Measurements from ENCODE around the gene GCLM. TPM values are rescaled to one million over a fixed set of nuclear protein-coding genes. Genes with fewer than 3 reads are reported as not detected.

GCLM gene
- total RNA-seq, 1 experiment from 2014 or later: 34.4 TPM

DNA sequence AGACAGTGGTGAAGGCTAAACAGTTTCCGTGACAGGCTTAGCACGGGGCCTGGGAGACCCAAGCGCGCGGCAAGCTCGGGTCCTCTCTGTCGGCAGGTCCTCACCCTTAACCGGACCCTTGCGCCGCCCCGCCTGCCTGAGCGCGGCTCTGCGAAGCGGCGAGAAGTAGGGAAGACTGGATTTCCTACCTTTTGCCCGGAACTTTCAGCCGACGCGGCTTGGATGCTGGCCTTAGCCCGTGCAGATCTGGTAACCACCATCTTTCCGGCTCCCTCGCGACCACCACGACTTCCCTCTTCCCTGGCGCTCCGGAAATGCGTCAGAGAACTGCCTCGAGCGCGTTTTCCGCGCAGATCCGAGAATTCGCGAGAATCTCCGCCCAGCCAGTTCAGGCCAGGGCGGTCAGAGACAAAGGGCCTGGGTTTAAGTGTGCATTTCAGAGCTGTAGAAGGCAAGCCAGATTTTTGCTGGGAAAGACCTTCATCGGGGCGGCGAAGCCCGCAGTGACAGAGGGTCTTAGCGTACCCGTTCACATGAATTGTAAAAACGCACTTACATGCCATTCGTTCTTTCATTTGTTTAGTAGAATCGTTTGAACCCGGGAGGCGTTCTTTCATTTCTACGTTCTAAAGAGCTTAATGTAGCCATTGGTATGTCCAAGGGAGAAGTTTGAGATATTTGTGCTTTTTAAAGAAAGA is 30.2 kb downstream of the GCLM start, which contains the start of gene DNTTIP2:
Gene DNTTIP2 (minus strand): TSS at position 318 of the 698 bp plus-strand sequence. CDS start 58 bp downstream, at position 260.
- H3K4me3 ChIP-seq (ENCODE audit: low read depth, low read length, poor library complexity, severe bottlenecking): peak within 1 kb of the TSS; percentile 89
- POLR2A ChIA-PET (ENCODE audit: low non-redundant PET): interaction anchor here (0.6 kb wide), 2 partner anchors 48 to 345 kb away, joined by 4 to 5 read pairs; no protein-coding TSS in a partner anchor
- TF ChIP-seq, protein P1, sequence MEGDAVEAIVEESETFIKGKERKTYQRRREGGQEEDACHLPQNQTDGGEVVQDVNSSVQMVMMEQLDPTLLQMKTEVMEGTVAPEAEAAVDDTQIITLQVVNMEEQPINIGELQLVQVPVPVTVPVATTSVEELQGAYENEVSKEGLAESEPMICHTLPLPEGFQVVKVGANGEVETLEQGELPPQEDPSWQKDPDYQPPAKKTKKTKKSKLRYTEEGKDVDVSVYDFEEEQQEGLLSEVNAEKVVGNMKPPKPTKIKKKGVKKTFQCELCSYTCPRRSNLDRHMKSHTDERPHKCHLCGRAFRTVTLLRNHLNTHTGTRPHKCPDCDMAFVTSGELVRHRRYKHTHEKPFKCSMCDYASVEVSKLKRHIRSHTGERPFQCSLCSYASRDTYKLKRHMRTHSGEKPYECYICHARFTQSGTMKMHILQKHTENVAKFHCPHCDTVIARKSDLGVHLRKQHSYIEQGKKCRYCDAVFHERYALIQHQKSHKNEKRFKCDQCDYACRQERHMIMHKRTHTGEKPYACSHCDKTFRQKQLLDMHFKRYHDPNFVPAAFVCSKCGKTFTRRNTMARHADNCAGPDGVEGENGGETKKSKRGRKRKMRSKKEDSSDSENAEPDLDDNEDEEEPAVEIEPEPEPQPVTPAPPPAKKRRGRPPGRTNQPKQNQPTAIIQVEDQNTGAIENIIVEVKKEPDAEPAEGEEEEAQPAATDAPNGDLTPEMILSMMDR (conservative IDR thresholded peaks at IDR 0.05; ENCODE audit: low read depth, low read length): no peak
- TF ChIP-seq EZH2 (IDR thresholded peaks at IDR 0.05; ENCODE audit: borderline replicate concordance, low read depth, low read length, poor library complexity, severe bottlenecking): no peak
- CTCF ChIA-PET: interaction anchor here (1.3 kb wide), 1 partner anchor 35 kb away, joined by 6 read pairs; no protein-coding TSS in a partner anchor
- peaks cover 20% of the 10 kb centered on the region for H3K4me1 ChIP-seq (ENCODE audit: insufficient read depth, low read length, poor library complexity, severe bottlenecking)
- peaks cover 37% of the 10 kb centered on the region for H3K36me3 ChIP-seq (ENCODE audit: insufficient read depth, low read length, poor library complexity, severe bottlenecking)
- H3K27ac ChIP-seq (ENCODE audit: low read depth, low read length, poor library complexity, severe bottlenecking): peak within 1 kb of the TSS; percentile 97
- H3K9me3 ChIP-seq (ENCODE audit: low read depth, low read length, poor library complexity, severe bottlenecking): no peaks in the 10 kb centered on the region
- H3K27me3 ChIP-seq (replicated peaks; ENCODE audit: insufficient read depth, low read depth, low read length, poor library complexity): no peaks in the 10 kb centered on the region
- DNase-seq (ENCODE audit: low spot score): peak; percentile 98
- BruUV-seq (replicated peaks): no TSS peak
- intact Hi-C loops (cut with micrococcal nuclease; ENCODE audit: unreplicated experiment): loop anchor here (2.0 kb wide), 1 partner anchor 30 kb away; the partner anchor contains the start of gene GCLM

DNA sequence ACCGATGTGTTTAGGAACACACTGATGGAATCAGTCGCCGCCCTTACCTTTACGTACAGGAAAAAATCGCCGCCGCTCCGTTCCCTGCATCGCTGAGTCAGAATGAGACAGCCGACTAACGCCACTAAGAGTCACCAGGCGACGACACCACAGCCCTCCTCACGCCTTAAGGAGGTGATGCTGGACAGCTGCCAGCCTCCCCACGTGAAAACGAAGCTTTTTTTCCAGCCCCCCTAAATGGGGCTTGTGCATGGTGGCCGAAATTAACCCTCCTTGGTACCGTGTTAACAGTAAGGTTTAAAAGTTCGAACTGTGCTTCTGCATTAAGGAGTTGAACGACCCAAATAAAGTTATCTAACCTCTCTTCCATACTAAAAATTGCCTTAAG is 30.7 kb downstream of the GCLM start:
- peak; percentile 22 for DNase-seq (ENCODE audit: low spot score)
- Histone ChIP-seq H3K27ac (ENCODE audit: low read depth, low read length, poor library complexity, severe bottlenecking) (peak overlapping the region; percentile 97), H3K4me3 (ENCODE audit: low read depth, low read length, poor library complexity, severe bottlenecking) (peak overlapping the region; percentile 89), H3K27me3 (replicated peaks; ENCODE audit: insufficient read depth, low read depth, low read length, poor library complexity) (no peaks in the 10 kb centered on the region), H3K36me3 (ENCODE audit: insufficient read depth, low read length, poor library complexity, severe bottlenecking) (peaks cover 42% of the 10 kb centered on the region), H3K9me3 (ENCODE audit: low read depth, low read length, poor library complexity, severe bottlenecking) (no peaks in the 10 kb centered on the region), H3K4me1 (ENCODE audit: insufficient read depth, low read length, poor library complexity, severe bottlenecking) (peaks cover 20% of the 10 kb centered on the region)
- BruUV-seq (replicated peaks): TSS peak; percentile 63
- TF ChIP-seq, protein P1 (conservative IDR thresholded peaks at IDR 0.05; ENCODE audit: low read depth, low read length): no peak
- no peak for TF ChIP-seq EZH2 (IDR thresholded peaks at IDR 0.05; ENCODE audit: borderline replicate concordance, low read depth, low read length, poor library complexity, severe bottlenecking)
- ChIA-PET CTCF (no interaction called here), POLR2A (ENCODE audit: low non-redundant PET) (no interaction called here)
- intact Hi-C loops (cut with micrococcal nuclease; ENCODE audit: unreplicated experiment): loop anchor here (2.0 kb wide), 1 partner anchor 30 kb away; the partner anchor contains the start of gene GCLM

DNA sequence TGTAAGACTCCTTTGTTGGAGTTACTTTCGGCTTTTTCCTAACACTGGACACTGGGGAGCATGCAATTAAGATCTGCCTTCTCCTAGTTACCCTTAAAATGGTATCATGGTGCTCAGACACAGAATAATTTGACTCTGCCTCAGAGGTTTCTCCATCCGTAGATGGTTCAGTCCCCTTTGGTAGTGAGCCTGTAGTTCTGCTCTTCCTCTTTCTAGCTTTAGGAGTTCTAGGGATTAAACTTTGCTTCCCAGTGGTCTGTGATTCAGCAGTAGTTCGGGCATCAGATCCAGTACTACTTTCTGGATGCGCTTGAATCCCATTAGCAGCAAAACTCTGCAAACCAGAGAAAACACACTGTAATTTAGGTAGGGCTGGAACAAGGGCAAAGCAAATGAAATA is 31.7 kb downstream of the GCLM start:
- no peaks in the 10 kb centered on the region for H3K27me3 ChIP-seq (replicated peaks; ENCODE audit: insufficient read depth, low read depth, low read length, poor library complexity)
- CTCF ChIA-PET: no interaction called here
- peak overlapping the region; percentile 89 for H3K4me3 ChIP-seq (ENCODE audit: low read depth, low read length, poor library complexity, severe bottlenecking)
- no peak for DNase-seq (ENCODE audit: low spot score)
- intact Hi-C loops (cut with micrococcal nuclease; ENCODE audit: unreplicated experiment): no loop called here
- no peak overlapping the region for H3K27ac ChIP-seq (ENCODE audit: low read depth, low read length, poor library complexity, severe bottlenecking)
- no peak for TF ChIP-seq EZH2 (IDR thresholded peaks at IDR 0.05; ENCODE audit: borderline replicate concordance, low read depth, low read length, poor library complexity, severe bottlenecking)
- TF ChIP-seq, protein P1 (conservative IDR thresholded peaks at IDR 0.05; ENCODE audit: low read depth, low read length): no peak
- H3K36me3 ChIP-seq (ENCODE audit: insufficient read depth, low read length, poor library complexity, severe bottlenecking): peaks cover 52% of the 10 kb centered on the region
- POLR2A ChIA-PET (ENCODE audit: low non-redundant PET): no interaction called here
- H3K9me3 ChIP-seq (ENCODE audit: low read depth, low read length, poor library complexity, severe bottlenecking): no peaks in the 10 kb centered on the region
- peaks cover 20% of the 10 kb centered on the region for H3K4me1 ChIP-seq (ENCODE audit: insufficient read depth, low read length, poor library complexity, severe bottlenecking)
- no TSS peak for BruUV-seq (replicated peaks)
